K562 (cell line): ENCODE data around the gene FHIP1B. TPM values are rescaled to one million over a fixed set of nuclear protein-coding genes. Genes with fewer than 3 reads are reported as not detected.

ENCODE experiments used
- BRD4 ChIP-seq: fragments of 200-600 bp; sonication (generic); IDR thresholded peaks from 2 replicates; pipeline ENCODE4 v1.6.1; 2017; ENCODE audit warnings: inconsistent platforms
- CBFA2T3 ChIP-seq: fragments of 450-650 bp; IDR thresholded peaks from 2 replicates; pipeline ENCODE4 v1.6.1; 2017
- EHMT2 ChIP-seq: fragments of 450-650 bp; IDR thresholded peaks from 2 replicates; pipeline ENCODE4 v1.6.1; 2018; ENCODE audit warnings: antibody characterized with exemption
- HNRNPL ChIP-seq: fragments of 200-400 bp; formaldehyde crosslinking; IDR thresholded peaks from 2 replicates; pipeline ENCODE4 v1.6.1; 2017; ENCODE audit warnings: low read depth, mild to moderate bottlenecking, low read length
- KAT8 ChIP-seq: fragments of 450-650 bp; IDR thresholded peaks from 2 replicates; pipeline ENCODE4 v1.6.1; 2016; ENCODE audit warnings: low read depth, mild to moderate bottlenecking
- NCOA1 ChIP-seq: fragments of 450-650 bp; IDR thresholded peaks from 2 replicates; pipeline ENCODE4 v1.6.1; 2016; ENCODE audit warnings: low read depth
- NFE2L1 ChIP-seq: fragments of 450-650 bp; IDR thresholded peaks from 2 replicates; pipeline ENCODE4 v1.6.1; 2016; ENCODE audit warnings: missing genetic modification characterization, low read depth, mild to moderate bottlenecking, missing compliant biosample characterization, moderate library complexity, borderline replicate concordance
- PHF21A ChIP-seq: fragments of 450-650 bp; IDR thresholded peaks from 2 replicates; pipeline ENCODE4 v1.6.1; 2017; ENCODE audit warnings: low read depth, borderline replicate concordance
- PTBP1 ChIP-seq: fragments of 200-400 bp; formaldehyde crosslinking; IDR thresholded peaks from 2 replicates; pipeline ENCODE4 v1.6.1; 2017; ENCODE audit warnings: low read depth, low read length
- SRF ChIP-seq, 2 experiments: fragments of 250-450, 450-650 bp in 1 of 2; sonication (Bioruptor Pico) in 1 of 2; sonication (generic) in 1 of 2; formaldehyde crosslinking; IDR thresholded peaks; 2 replicates each; pipeline versions ENCODE4 v1.5.0 to v1.5.1; 2020 to 2022; ENCODE audit warnings: mild to moderate bottlenecking in 1 of 2, missing genetic modification reagents in 1 of 2
- TCF7L2 ChIP-seq: fragments of 150-350 bp; IDR thresholded peaks from 2 replicates; pipeline ENCODE4 v1.6.1; 2016; ENCODE audit warnings: low read depth, mild to moderate bottlenecking, low read length, moderate library complexity
- TFAM ChIP-seq: fragments of 250-450 bp; sonication (Bioruptor Pico); conservative IDR thresholded peaks from 2 replicates; pipeline ENCODE4 v1.5.0; 2021; ENCODE audit warnings: mild to moderate bottlenecking, moderate library complexity
- ZNF146 ChIP-seq: IDR thresholded peaks from one replicate; pipeline ENCODE4 v1.6.1; 2018; ENCODE audit warnings: missing compliant biosample characterization; ENCODE audit not compliant: unreplicated experiment
- polyA plus RNA-seq, 8 experiments: library from polyadenylated mRNA; depleted of rRNA in 4 of 8; stranded (reverse) in 5 of 8; unstranded in 3 of 8; fragments of >200 nt; fragmentation: Nextera tagmentation in 2 of 8; fragmentation: Illumina TruSeq in 1 of 8; extraction: Ambion mirVana in 2 of 8; extraction: Trizol in 1 of 8; gene quantifications; 2 replicates each; pipeline versions ENCODE4 v1.2.1 to v1.2.3, GENCODE V29; 2011 to 2014; ENCODE audit warnings: inconsistent platforms in 1 of 8, missing spikeins in 1 of 8
- total RNA-seq, 7 experiments: library from RNA; depleted of rRNA in 6 of 7; stranded (reverse); fragments of >200 nt in 6 of 7; fragmentation: Illumina TruSeq in 2 of 7; extraction: Trizol in 2 of 7; gene quantifications; 2 replicates each; pipeline versions ENCODE4 v1.2.1 to v1.2.3, GENCODE V29; 2011 to 2021; ENCODE audit warnings: low replicate concordance in 1 of 7
- TF ChIP-seq, protein P1 (sequence below): sonication (generic); formaldehyde crosslinking; IDR thresholded peaks from 2 replicates; pipeline ENCODE4 v1.8.0; 2022; ENCODE audit warnings: mild to moderate bottlenecking, missing genetic modification reagents
- TF ChIP-seq, protein P2 (sequence below): sonication (generic); formaldehyde crosslinking; IDR thresholded peaks from 2 replicates; pipeline ENCODE4 v1.9.0; 2022; ENCODE audit warnings: mild to moderate bottlenecking, missing genetic modification reagents
- TF ChIP-seq, protein P3 (sequence below): fragments of 150-350 bp; conservative IDR thresholded peaks from 2 replicates; pipeline ENCODE4 v1.6.1; 2014; ENCODE audit warnings: low read length
- TF ChIP-seq, protein P4 (sequence below): fragments of 200-400 bp; formaldehyde crosslinking; IDR thresholded peaks from 2 replicates; pipeline ENCODE4 v1.6.1; 2017; ENCODE audit warnings: mild to moderate bottlenecking, low read depth, low read length, moderate library complexity

Gene FHIP1B
- total and polyA plus RNA-seq, 9 of the 15 experiments (the other 6 are each of a cell fraction or from before 2014, with no cell fraction given): 0.94 to 24.7 (median 15.6) TPM

DNA sequence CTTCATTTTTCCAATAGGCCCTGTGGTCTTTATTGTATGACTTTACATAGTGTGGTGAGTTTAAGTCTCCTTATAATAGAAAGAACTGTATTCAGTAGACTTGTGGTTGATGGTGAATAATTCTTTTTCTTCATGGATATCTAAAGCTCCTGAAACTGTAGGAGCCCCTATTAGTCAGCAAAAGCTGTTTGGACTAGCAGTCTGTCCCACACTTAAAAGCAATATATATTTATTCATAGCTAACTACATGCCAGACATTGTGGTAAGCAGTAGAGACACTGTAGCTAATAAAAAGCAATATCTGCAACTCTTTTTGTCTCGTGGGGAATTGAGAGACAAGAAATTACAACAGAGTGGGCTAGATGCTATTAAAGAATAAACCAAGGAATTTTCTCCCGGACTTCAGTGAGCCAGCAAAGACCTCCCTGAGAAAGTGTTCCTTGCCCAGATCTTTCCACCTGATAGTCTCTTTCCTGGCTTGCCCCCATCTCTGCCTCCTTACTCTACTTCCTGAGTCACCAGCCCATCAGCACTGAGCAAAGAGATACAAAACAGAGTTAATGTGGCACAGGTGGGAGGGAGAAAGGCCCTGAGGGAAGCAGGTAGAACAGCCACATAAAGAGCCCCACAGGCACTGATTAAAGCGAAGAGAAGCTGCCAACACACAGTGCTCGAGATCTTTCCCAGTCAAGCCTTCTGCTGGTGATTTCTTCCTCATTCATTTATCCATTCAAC, 36.8 kb downstream of the FHIP1B start (continued):
- TF ChIP-seq KAT8 (no peak), BRD4 (no peak), SRF (CRISPR knock-in tag; IDR thresholded peaks at IDR 0.05) (no peak), TFAM (CRISPR knock-in tag) (no peak), HNRNPL (no peak), TCF7L2 (no peak), CBFA2T3 (no peak), NFE2L1 (tag) (no peak), EHMT2 (no peak), PHF21A (no peak), NCOA1 (no peak), ZNF146 (CRISPR knock-in tag) (no peak), PTBP1 (no peak)
- TF ChIP-seq, protein P1, sequence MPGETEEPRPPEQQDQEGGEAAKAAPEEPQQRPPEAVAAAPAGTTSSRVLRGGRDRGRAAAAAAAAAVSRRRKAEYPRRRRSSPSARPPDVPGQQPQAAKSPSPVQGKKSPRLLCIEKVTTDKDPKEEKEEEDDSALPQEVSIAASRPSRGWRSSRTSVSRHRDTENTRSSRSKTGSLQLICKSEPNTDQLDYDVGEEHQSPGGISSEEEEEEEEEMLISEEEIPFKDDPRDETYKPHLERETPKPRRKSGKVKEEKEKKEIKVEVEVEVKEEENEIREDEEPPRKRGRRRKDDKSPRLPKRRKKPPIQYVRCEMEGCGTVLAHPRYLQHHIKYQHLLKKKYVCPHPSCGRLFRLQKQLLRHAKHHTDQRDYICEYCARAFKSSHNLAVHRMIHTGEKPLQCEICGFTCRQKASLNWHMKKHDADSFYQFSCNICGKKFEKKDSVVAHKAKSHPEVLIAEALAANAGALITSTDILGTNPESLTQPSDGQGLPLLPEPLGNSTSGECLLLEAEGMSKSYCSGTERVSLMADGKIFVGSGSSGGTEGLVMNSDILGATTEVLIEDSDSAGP (CRISPR knock-in tag): no peak
- TF ChIP-seq, protein P2, sequence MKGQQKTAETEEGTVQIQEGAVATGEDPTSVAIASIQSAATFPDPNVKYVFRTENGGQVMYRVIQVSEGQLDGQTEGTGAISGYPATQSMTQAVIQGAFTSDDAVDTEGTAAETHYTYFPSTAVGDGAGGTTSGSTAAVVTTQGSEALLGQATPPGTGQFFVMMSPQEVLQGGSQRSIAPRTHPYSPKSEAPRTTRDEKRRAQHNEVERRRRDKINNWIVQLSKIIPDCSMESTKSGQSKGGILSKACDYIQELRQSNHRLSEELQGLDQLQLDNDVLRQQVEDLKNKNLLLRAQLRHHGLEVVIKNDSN (CRISPR knock-in tag): no peak
- TF ChIP-seq, protein P3, sequence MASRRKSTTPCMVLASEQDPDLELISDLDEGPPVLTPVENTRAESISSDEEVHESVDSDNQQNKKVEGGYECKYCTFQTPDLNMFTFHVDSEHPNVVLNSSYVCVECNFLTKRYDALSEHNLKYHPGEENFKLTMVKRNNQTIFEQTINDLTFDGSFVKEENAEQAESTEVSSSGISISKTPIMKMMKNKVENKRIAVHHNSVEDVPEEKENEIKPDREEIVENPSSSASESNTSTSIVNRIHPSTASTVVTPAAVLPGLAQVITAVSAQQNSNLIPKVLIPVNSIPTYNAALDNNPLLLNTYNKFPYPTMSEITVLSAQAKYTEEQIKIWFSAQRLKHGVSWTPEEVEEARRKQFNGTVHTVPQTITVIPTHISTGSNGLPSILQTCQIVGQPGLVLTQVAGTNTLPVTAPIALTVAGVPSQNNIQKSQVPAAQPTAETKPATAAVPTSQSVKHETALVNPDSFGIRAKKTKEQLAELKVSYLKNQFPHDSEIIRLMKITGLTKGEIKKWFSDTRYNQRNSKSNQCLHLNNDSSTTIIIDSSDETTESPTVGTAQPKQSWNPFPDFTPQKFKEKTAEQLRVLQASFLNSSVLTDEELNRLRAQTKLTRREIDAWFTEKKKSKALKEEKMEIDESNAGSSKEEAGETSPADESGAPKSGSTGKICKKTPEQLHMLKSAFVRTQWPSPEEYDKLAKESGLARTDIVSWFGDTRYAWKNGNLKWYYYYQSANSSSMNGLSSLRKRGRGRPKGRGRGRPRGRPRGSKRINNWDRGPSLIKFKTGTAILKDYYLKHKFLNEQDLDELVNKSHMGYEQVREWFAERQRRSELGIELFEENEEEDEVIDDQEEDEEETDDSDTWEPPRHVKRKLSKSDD: no peak
- TF ChIP-seq, protein P4, sequence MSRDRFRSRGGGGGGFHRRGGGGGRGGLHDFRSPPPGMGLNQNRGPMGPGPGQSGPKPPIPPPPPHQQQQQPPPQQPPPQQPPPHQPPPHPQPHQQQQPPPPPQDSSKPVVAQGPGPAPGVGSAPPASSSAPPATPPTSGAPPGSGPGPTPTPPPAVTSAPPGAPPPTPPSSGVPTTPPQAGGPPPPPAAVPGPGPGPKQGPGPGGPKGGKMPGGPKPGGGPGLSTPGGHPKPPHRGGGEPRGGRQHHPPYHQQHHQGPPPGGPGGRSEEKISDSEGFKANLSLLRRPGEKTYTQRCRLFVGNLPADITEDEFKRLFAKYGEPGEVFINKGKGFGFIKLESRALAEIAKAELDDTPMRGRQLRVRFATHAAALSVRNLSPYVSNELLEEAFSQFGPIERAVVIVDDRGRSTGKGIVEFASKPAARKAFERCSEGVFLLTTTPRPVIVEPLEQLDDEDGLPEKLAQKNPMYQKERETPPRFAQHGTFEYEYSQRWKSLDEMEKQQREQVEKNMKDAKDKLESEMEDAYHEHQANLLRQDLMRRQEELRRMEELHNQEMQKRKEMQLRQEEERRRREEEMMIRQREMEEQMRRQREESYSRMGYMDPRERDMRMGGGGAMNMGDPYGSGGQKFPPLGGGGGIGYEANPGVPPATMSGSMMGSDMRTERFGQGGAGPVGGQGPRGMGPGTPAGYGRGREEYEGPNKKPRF: no peak
